ENCODE results near the gene SLC20A1.
"Not testable (repeated sequence)": the region's sequence is repeated elsewhere in the genome, so short reads cannot be mapped to it uniquely, and the experiment has no call there.

DNA sequence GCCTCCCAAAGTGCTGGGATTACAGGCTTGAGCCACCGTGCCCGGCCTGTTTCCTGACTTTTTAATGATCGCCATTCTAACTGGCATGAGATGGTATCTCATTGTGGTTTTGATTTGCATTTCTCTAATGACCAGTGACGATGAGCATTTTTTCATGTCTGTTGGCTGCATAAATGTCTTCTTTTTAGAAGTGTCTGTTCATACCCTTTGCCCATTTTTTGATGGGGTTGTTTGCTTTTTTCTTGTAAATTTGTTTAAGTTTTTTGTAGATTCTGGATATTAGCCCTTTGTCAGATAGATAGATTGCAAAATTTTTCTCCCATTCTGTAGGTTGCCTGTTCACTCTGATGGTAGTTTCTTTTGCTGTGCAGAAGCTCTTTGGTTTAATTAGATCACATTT is 36.4 kb upstream of the SLC20A1 start:
- TF ChIP-seq, protein P1, sequence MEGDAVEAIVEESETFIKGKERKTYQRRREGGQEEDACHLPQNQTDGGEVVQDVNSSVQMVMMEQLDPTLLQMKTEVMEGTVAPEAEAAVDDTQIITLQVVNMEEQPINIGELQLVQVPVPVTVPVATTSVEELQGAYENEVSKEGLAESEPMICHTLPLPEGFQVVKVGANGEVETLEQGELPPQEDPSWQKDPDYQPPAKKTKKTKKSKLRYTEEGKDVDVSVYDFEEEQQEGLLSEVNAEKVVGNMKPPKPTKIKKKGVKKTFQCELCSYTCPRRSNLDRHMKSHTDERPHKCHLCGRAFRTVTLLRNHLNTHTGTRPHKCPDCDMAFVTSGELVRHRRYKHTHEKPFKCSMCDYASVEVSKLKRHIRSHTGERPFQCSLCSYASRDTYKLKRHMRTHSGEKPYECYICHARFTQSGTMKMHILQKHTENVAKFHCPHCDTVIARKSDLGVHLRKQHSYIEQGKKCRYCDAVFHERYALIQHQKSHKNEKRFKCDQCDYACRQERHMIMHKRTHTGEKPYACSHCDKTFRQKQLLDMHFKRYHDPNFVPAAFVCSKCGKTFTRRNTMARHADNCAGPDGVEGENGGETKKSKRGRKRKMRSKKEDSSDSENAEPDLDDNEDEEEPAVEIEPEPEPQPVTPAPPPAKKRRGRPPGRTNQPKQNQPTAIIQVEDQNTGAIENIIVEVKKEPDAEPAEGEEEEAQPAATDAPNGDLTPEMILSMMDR (IDR thresholded peaks at IDR 0.05) = not testable (repeated sequence)
- not testable (repeated sequence) for TF ChIP-seq POLR2A (IDR thresholded peaks at IDR 0.05)

Measured in thyroid gland (tissue), 4 donors.